ENCODE data around the gene ARHGAP18. TPM values are rescaled to one million over a fixed set of nuclear protein-coding genes. Genes with fewer than 3 reads are reported as not detected.

ARHGAP18 gene
- total and polyA plus RNA-seq, 5 donors from 2014 or later: 2.2 to 5.4 (median 5.0) TPM

DNA sequence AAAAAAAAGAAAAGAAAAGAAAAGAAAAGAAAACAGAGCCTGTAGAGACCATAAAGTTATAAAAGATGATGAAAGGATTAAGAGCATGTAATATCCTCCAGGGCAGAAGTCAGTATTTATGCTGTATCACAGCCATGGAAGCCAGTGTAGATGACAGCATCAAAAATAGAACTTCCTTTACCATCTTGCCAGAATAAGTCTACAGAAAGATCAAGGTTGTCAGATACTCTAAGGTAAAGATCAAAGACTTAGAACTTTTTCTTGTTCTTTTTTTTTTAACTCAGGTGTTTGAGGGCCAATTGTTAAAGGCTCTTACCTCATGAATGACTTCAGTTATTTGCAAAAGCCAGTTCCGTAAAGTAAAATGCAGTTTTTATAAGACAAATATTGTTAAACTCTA is 54.6 kb downstream of the ARHGAP18 start:
- H3K4me1 Mint-ChIP-seq: peaks cover 0 to 9% (median 7%) of the 10 kb centered on the region in 4 donors
- H3K27ac Mint-ChIP-seq: no peak overlapping the region
- no peaks in the 10 kb centered on the region for H3K4me1 ChIP-seq (ENCODE audit: control insufficient read depth, insufficient read depth, low read length, poor library complexity, severe bottlenecking)
- H3K4me3 Mint-ChIP-seq: no peak overlapping the region
- no peaks in the 10 kb centered on the region for H3K9me3 Mint-ChIP-seq
- H3K36me3 Mint-ChIP-seq: peaks cover 8% of the 10 kb centered on the region
- ATAC-seq (ENCODE audit: low read depth in 2 of 2) (no peak), DNase-seq (peak in 1 of 3 donors; percentile 6)
- no peaks in the 10 kb centered on the region for H3K9me3 ChIP-seq (ENCODE audit: control insufficient read depth in 2 of 2, low read length in 2 of 2)
- H3K27me3 ChIP-seq (ENCODE audit: control insufficient read depth, insufficient read depth, low read length): no peaks in the 10 kb centered on the region
- H3K27me3 Mint-ChIP-seq: no peaks in the 10 kb centered on the region
- H3K36me3 ChIP-seq (ENCODE audit: control insufficient read depth, insufficient read depth, low read length): no peaks in the 10 kb centered on the region
- no peak overlapping the region for H3K27ac ChIP-seq (ENCODE audit: insufficient read depth, low read length, poor library complexity, severe bottlenecking)
- H3K4me3 ChIP-seq (ENCODE audit: low read depth, low read length): no peak overlapping the region

DNA sequence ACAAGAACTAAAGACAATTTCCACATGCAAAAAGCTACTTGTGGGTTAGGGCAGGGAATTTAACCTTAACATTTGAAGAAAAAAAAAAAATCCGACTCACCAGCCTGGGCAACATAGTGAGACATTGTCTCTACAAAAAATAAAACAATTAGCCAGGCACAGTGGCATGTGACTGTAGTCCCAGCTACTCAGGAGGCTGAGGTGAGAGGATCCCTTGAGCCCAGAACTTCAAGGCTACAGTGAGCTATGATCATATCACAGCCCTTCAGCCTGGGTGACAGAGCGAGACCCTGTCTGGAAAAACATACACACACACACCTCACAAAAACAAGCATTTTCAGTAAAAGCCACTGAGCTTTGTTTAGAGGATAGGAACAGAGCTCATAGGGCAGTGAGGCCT is 56.2 kb downstream of the ARHGAP18 start:
- H3K9me3 Mint-ChIP-seq: no peaks in the 10 kb centered on the region
- Histone ChIP-seq H3K27me3 (ENCODE audit: control insufficient read depth, insufficient read depth, low read length) (no peaks in the 10 kb centered on the region), H3K27ac (ENCODE audit: insufficient read depth, low read length, poor library complexity, severe bottlenecking) (no peak overlapping the region), H3K4me3 (ENCODE audit: low read depth, low read length) (no peak overlapping the region), H3K9me3 (ENCODE audit: control insufficient read depth in 2 of 2, low read length in 2 of 2) (no peaks in the 10 kb centered on the region), H3K4me1 (ENCODE audit: control insufficient read depth, insufficient read depth, low read length, poor library complexity, severe bottlenecking) (no peaks in the 10 kb centered on the region), H3K36me3 (ENCODE audit: control insufficient read depth, insufficient read depth, low read length) (no peaks in the 10 kb centered on the region)
- H3K27ac Mint-ChIP-seq: no peak overlapping the region
- H3K4me1 Mint-ChIP-seq: peaks cover 0 to 10% (median 7%) of the 10 kb centered on the region in 4 donors
- H3K4me3 Mint-ChIP-seq: no peak overlapping the region
- H3K36me3 Mint-ChIP-seq: peaks cover 8% of the 10 kb centered on the region
- DNase-seq (no peak), ATAC-seq (ENCODE audit: low read depth in 2 of 2) (no peak)
- no peaks in the 10 kb centered on the region for H3K27me3 Mint-ChIP-seq

DNA sequence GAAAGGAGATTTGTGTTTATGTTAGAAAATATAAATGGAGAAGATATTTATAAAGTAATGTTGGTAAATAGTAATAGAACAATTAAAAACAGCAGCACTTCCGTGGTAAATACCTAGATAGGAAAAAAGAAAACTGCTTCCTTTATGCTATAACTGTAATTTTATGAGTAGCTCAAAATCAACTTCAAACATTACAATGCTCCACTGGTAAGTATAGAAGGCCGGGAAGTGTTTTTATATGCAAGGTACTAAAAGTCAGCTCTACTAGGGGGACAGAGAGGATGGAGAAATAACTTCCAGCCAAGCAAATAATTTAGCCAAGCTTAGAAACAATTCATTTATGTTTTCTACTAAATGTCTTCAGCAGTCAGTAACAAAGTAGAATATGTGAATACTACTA is 56.7 kb downstream of the ARHGAP18 start:
- H3K27me3 Mint-ChIP-seq: no peaks in the 10 kb centered on the region
- H3K9me3 Mint-ChIP-seq: no peaks in the 10 kb centered on the region

DNA sequence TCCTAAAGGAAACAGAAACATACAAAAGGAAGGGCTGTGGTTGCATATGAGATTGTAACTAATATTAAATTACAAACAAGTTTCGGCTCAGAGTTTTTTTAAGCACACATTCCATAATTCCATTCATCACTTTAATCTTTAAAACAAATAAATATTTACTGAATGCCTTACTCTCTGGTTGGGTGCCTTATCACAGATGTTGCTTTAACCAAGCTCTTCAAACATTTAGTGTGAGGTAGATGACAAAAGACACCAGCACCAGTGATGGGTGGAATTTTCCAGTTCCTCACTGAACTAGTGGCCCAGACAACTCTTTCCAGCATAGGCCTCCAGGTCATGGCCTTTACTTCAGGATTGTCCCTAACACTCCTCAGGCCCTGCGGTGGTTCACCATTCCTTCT is 58.7 kb downstream of the ARHGAP18 start:
- H3K9me3 Mint-ChIP-seq: no peaks in the 10 kb centered on the region
- peaks cover 0 to 11% (median 8%) of the 10 kb centered on the region in 4 donors for H3K4me1 Mint-ChIP-seq
- no peak for DNase-seq
- Histone ChIP-seq H3K9me3 (ENCODE audit: control insufficient read depth in 2 of 2, low read length in 2 of 2) (no peaks in the 10 kb centered on the region), H3K27ac (ENCODE audit: insufficient read depth, low read length, poor library complexity, severe bottlenecking) (no peak overlapping the region), H3K27me3 (ENCODE audit: control insufficient read depth, insufficient read depth, low read length) (no peaks in the 10 kb centered on the region), H3K4me1 (ENCODE audit: control insufficient read depth, insufficient read depth, low read length, poor library complexity, severe bottlenecking) (no peaks in the 10 kb centered on the region), H3K36me3 (ENCODE audit: control insufficient read depth, insufficient read depth, low read length) (no peaks in the 10 kb centered on the region), H3K4me3 (ENCODE audit: low read depth, low read length) (no peak overlapping the region)
- peaks cover 8% of the 10 kb centered on the region for H3K36me3 Mint-ChIP-seq
- no peak overlapping the region for H3K27ac Mint-ChIP-seq
- H3K27me3 Mint-ChIP-seq: no peaks in the 10 kb centered on the region
- H3K4me3 Mint-ChIP-seq: no peak overlapping the region
- ATAC-seq (ENCODE audit: low read depth in 2 of 2): no peak

More for the DNA sequence above, 56.7 kb downstream of the ARHGAP18 start:
- Mint-ChIP-seq H3K4me1 (peaks cover 0 to 11% (median 7%) of the 10 kb centered on the region in 4 donors), H3K4me3 (no peak overlapping the region), H3K36me3 (peaks cover 8% of the 10 kb centered on the region), H3K27ac (no peak overlapping the region)
- ATAC-seq (ENCODE audit: low read depth in 2 of 2) (no peak), DNase-seq (no peak)
- Histone ChIP-seq H3K27me3 (ENCODE audit: control insufficient read depth, insufficient read depth, low read length) (no peaks in the 10 kb centered on the region), H3K4me3 (ENCODE audit: low read depth, low read length) (no peak overlapping the region), H3K4me1 (ENCODE audit: control insufficient read depth, insufficient read depth, low read length, poor library complexity, severe bottlenecking) (no peaks in the 10 kb centered on the region), H3K36me3 (ENCODE audit: control insufficient read depth, insufficient read depth, low read length) (no peaks in the 10 kb centered on the region), H3K9me3 (ENCODE audit: control insufficient read depth in 2 of 2, low read length in 2 of 2) (no peaks in the 10 kb centered on the region), H3K27ac (ENCODE audit: insufficient read depth, low read length, poor library complexity, severe bottlenecking) (no peak overlapping the region)

DNA sequence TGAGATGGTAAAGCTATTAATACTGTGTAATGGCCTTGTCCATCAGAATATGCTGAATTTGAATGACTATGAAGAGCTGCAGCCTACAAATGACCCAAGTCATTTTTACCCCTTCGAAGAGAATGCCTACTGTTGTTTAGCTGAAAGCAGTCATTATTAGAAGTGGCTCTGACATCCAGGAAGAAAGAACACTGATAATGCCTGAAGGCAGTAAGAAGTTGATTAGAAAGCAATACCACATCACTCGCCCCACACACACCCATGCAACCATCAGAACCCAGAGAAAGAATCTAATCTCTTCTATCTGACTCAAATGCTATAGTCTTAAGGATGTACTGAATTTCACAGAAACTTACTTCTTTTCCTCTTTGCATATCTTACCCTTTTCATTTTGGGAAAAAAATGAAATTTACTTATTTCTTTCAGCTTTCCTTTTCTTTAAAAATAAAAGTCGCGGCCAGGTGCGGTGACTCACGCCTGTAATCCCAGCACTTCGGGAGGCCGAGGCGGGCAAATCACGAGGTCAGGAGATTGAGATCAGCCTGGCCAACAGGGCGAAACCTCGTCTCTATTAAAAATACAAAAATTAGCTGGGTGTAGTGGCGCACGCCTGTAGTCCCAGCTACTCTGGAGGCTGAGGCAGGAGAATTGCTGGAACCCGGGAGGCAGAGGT is 61.0 kb downstream of the ARHGAP18 start:
- Histone ChIP-seq H3K36me3 (ENCODE audit: control insufficient read depth, insufficient read depth, low read length) (no peaks in the 10 kb centered on the region), H3K27ac (ENCODE audit: insufficient read depth, low read length, poor library complexity, severe bottlenecking) (no peak overlapping the region), H3K4me1 (ENCODE audit: control insufficient read depth, insufficient read depth, low read length, poor library complexity, severe bottlenecking) (no peaks in the 10 kb centered on the region), H3K27me3 (ENCODE audit: control insufficient read depth, insufficient read depth, low read length) (no peaks in the 10 kb centered on the region), H3K4me3 (ENCODE audit: low read depth, low read length) (no peak overlapping the region), H3K9me3 (ENCODE audit: control insufficient read depth in 2 of 2, low read length in 2 of 2) (no peaks in the 10 kb centered on the region)
- no peak for ATAC-seq (ENCODE audit: low read depth in 2 of 2)
- Mint-ChIP-seq H3K36me3 (peaks cover 10% of the 10 kb centered on the region), H3K27me3 (no peaks in the 10 kb centered on the region), H3K4me3 (no peak overlapping the region), H3K4me1 (peaks cover 0 to 8% (median 2%) of the 10 kb centered on the region in 4 donors), H3K27ac (no peak overlapping the region), H3K9me3 (no peaks in the 10 kb centered on the region)
- DNase-seq: no peak

DNA sequence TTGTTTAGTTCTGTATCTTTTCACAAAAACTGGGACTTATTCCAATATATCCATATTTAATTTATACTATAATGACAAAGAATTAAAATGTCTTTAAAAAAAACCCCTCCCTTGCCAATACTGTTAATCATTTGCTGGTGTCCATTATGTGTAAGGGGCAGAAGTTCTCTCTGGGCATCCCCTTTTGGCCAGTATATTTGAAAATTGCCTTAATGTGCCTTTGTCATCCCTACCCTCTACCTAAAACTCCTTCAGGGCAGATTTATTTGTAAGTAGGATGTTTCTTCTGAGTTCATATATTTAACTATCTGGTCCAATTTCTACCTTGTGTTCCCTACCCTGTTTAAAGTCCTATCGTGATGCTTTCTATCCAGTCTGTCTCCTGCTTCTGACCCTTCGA is 62.9 kb downstream of the ARHGAP18 start:
- H3K9me3 Mint-ChIP-seq: no peaks in the 10 kb centered on the region
- Histone ChIP-seq H3K36me3 (ENCODE audit: control insufficient read depth, insufficient read depth, low read length) (no peaks in the 10 kb centered on the region), H3K27me3 (ENCODE audit: control insufficient read depth, insufficient read depth, low read length) (no peaks in the 10 kb centered on the region), H3K4me3 (ENCODE audit: low read depth, low read length) (no peak overlapping the region), H3K4me1 (ENCODE audit: control insufficient read depth, insufficient read depth, low read length, poor library complexity, severe bottlenecking) (no peaks in the 10 kb centered on the region), H3K27ac (ENCODE audit: insufficient read depth, low read length, poor library complexity, severe bottlenecking) (no peak overlapping the region), H3K9me3 (ENCODE audit: control insufficient read depth in 2 of 2, low read length in 2 of 2) (no peaks in the 10 kb centered on the region)
- ATAC-seq (ENCODE audit: low read depth in 2 of 2) (no peak), DNase-seq (no peak)
- no peak overlapping the region for H3K4me3 Mint-ChIP-seq
- no peak overlapping the region for H3K27ac Mint-ChIP-seq
- H3K4me1 Mint-ChIP-seq: peaks cover 0 to 8% (median 2%) of the 10 kb centered on the region in 4 donors
- H3K36me3 Mint-ChIP-seq: peaks cover 3% of the 10 kb centered on the region
- H3K27me3 Mint-ChIP-seq: no peaks in the 10 kb centered on the region

DNA sequence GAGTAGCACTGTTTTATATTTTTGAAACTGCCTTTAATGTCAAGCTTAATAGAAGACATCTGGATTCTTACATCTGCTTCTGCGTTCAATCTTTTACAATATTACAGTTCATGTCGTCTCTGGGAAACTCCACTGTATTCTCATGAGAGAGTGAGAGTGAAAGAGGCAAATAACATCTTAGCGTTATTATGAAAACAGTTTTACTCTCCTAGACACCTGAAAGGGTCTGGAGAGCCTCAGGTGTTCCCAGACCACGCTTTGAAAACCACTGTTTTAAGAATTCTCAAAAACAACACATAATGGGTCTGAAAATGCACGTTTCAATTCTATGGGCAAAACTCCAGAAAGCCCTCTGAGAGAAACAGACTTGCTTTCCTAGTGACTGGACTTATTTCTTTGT is 63.3 kb downstream of the ARHGAP18 start:
- peaks cover 0 to 8% (median 2%) of the 10 kb centered on the region in 4 donors for H3K4me1 Mint-ChIP-seq
- H3K9me3 Mint-ChIP-seq: no peaks in the 10 kb centered on the region
- H3K4me1 ChIP-seq (ENCODE audit: control insufficient read depth, insufficient read depth, low read length, poor library complexity, severe bottlenecking): no peaks in the 10 kb centered on the region
- no peaks in the 10 kb centered on the region for H3K27me3 Mint-ChIP-seq
- no peak overlapping the region for H3K4me3 ChIP-seq (ENCODE audit: low read depth, low read length)
- ATAC-seq (ENCODE audit: low read depth in 2 of 2) (no peak), DNase-seq (no peak)
- H3K27me3 ChIP-seq (ENCODE audit: control insufficient read depth, insufficient read depth, low read length): no peaks in the 10 kb centered on the region
- no peaks in the 10 kb centered on the region for H3K36me3 ChIP-seq (ENCODE audit: control insufficient read depth, insufficient read depth, low read length)
- no peak overlapping the region for H3K27ac Mint-ChIP-seq
- H3K36me3 Mint-ChIP-seq: peaks cover 3% of the 10 kb centered on the region
- no peak overlapping the region for H3K27ac ChIP-seq (ENCODE audit: insufficient read depth, low read length, poor library complexity, severe bottlenecking)
- no peak overlapping the region for H3K4me3 Mint-ChIP-seq
- H3K9me3 ChIP-seq (ENCODE audit: control insufficient read depth in 2 of 2, low read length in 2 of 2): no peaks in the 10 kb centered on the region
